Astrocyte (in vitro differentiated cells and primary cell): ENCODE data around the gene HTR3E.

Experiments used
- CTCF ChIP-seq: IDR thresholded peaks from 2 replicates; pipeline ENCODE4 v1.5.1; 2011; ENCODE audit warnings: low read depth, mild to moderate bottlenecking, inconsistent platforms, low read length, moderate library complexity; ENCODE audit not compliant: insufficient read depth
- EZH2 ChIP-seq: IDR thresholded peaks from 2 replicates; pipeline ENCODE4 v1.6.1; 2012; ENCODE audit warnings: mild to moderate bottlenecking, low read length, inconsistent platforms; ENCODE audit not compliant: insufficient read depth

GRCh38 chr3:184110316-184110725, 13.5 kb downstream of the HTR3E start:
- no peak for TF ChIP-seq CTCF
- no peak for TF ChIP-seq EZH2
